GM12865 (cell line): Measurements from ENCODE around the gene MCAT.

Source experiments
- DNase-seq: peaks from one replicate; pipeline ENCODE4 v3.0.0; 2010; ENCODE audit warnings: low read depth
- H3K4me3 ChIP-seq: 2 replicates; pipeline ENCODE4 v1.5.1; 2011; ENCODE audit warnings: mild to moderate bottlenecking, low read depth, low read length, control low read depth
- CTCF ChIP-seq: IDR thresholded peaks from 2 replicates; pipeline ENCODE4 v1.5.1; 2011; ENCODE audit warnings: low read length, control low read depth, low read depth, inconsistent platforms; ENCODE audit not compliant: insufficient read depth; ENCODE audit errors: missing control alignments

The MCAT gene

GRCh38 chr22:43183496-43184277 is 40.5 kb upstream of the MCAT start:
- no peak overlapping the region for H3K4me3 ChIP-seq
- DNase-seq = no peak
- no peak for TF ChIP-seq CTCF

- DNase-seq = no peak
- no peak overlapping the region for H3K4me3 ChIP-seq
- no peak for TF ChIP-seq CTCF
Measured at GRCh38 chr22:43182726-43183125, 39.5 kb upstream of the MCAT start.

- H3K4me3 ChIP-seq = no peak overlapping the region
- no peak for TF ChIP-seq CTCF
- no peak for DNase-seq
Measured at GRCh38 chr22:43182118-43182517, 38.9 kb upstream of the MCAT start.

GRCh38 chr22:43181321-43182076 is 38.3 kb upstream of the MCAT start:
- TF ChIP-seq CTCF = no peak
- no peak overlapping the region for H3K4me3 ChIP-seq
- DNase-seq = no peak

GRCh38 chr22:43180670-43181069 is 37.5 kb upstream of the MCAT start:
- H3K4me3 ChIP-seq = no peak overlapping the region
- no peak for DNase-seq
- no peak for TF ChIP-seq CTCF

- H3K4me3 ChIP-seq = no peak overlapping the region
- no peak for DNase-seq
- no peak for TF ChIP-seq CTCF
Measured at GRCh38 chr22:43179911-43180195, 36.7 kb upstream of the MCAT start.
